K562 (cell line): ENCODE data around the gene SLC44A5. TPM values are rescaled to one million over a fixed set of nuclear protein-coding genes. Genes with fewer than 3 reads are reported as not detected.

ENCODE experiments used
- EWSR1 ChIP-seq: fragments of 450-650 bp; IDR thresholded peaks from 2 replicates; pipeline ENCODE4 v1.6.1; 2018; ENCODE audit warnings: borderline replicate concordance, mild to moderate bottlenecking, low read depth, moderate library complexity; ENCODE audit not compliant: partially characterized antibody
- NFXL1 ChIP-seq: fragments of 450-650 bp; formaldehyde crosslinking; IDR thresholded peaks from 2 replicates; pipeline ENCODE4 v1.4.0; 2021; ENCODE audit warnings: mild to moderate bottlenecking
- NR4A1 ChIP-seq, 2 experiments: fragments of 250-450 bp in 1 of 2; fragments of 450-650 bp in 1 of 2; sonication (Bioruptor Pico) in 1 of 2; IDR thresholded peaks; 2 replicates each; pipeline versions ENCODE4 v1.4.0 to v1.6.1; 2016 to 2020; ENCODE audit warnings: mild to moderate bottlenecking in 2 of 2, missing compliant biosample characterization in 1 of 2, missing genetic modification characterization in 1 of 2, moderate library complexity in 1 of 2
- PCBP1 ChIP-seq: fragments of 200-400 bp; formaldehyde crosslinking; IDR thresholded peaks from 2 replicates; pipeline ENCODE4 v1.6.1; 2018; ENCODE audit warnings: mild to moderate bottlenecking, low read depth, low read length; ENCODE audit not compliant: poor library complexity, severe bottlenecking
- ZFPM2 ChIP-seq: fragments of 250-450 bp; sonication (Bioruptor Pico); IDR thresholded peaks from 2 replicates; pipeline ENCODE4 v1.5.1; 2022; ENCODE audit warnings: mild to moderate bottlenecking
- polyA plus RNA-seq, 8 experiments: library from polyadenylated mRNA; depleted of rRNA in 4 of 8; stranded (reverse) in 5 of 8; unstranded in 3 of 8; fragments of >200 nt; fragmentation: Nextera tagmentation in 2 of 8; fragmentation: Illumina TruSeq in 1 of 8; extraction: Ambion mirVana in 2 of 8; extraction: Trizol in 1 of 8; gene quantifications; 2 replicates each; pipeline versions ENCODE4 v1.2.1 to v1.2.3, GENCODE V29; 2011 to 2014; ENCODE audit warnings: inconsistent platforms in 1 of 8, missing spikeins in 1 of 8
- total RNA-seq, 7 experiments: library from RNA; depleted of rRNA in 6 of 7; stranded (reverse); fragments of >200 nt in 6 of 7; fragmentation: Illumina TruSeq in 2 of 7; extraction: Trizol in 2 of 7; gene quantifications; 2 replicates each; pipeline versions ENCODE4 v1.2.1 to v1.2.3, GENCODE V29; 2011 to 2021; ENCODE audit warnings: low replicate concordance in 1 of 7
- TF ChIP-seq, protein P1 (sequence below): sonication (generic); formaldehyde crosslinking; IDR thresholded peaks from 2 replicates; pipeline ENCODE4 v1.8.1; 2022; ENCODE audit warnings: missing genetic modification reagents
- TF ChIP-seq, protein P2 (sequence below): fragments of 250-450 bp; sonication (Bioruptor Pico); IDR thresholded peaks from 2 replicates; pipeline ENCODE4 v1.5.0; 2021; ENCODE audit warnings: mild to moderate bottlenecking, moderate library complexity

Gene SLC44A5
- total and polyA plus RNA-seq, 9 of the 15 experiments (the other 6 are each of a cell fraction or from before 2014, with no cell fraction given): 1.2 to 10.1 (median 3.2) TPM

DNA sequence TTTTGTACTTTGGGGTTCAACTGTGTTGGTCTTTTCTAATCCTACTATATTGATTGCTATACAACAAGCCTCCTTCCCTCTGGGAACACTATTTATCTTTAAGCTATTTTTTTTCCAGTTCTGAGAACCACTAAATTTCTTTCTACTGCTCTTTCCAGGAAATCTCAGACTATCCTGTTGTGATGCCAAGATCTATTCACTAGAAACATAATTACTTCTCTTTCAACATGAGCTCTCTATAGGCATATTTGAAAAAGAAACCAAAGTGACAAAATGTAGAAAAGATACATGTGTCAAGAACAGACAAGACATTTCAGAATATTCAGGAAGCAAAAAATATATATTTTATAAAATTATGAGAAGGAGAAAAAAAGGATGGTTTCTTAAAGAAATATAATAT, 82.9 kb downstream of the SLC44A5 start (continued):
- TF ChIP-seq, protein P1, sequence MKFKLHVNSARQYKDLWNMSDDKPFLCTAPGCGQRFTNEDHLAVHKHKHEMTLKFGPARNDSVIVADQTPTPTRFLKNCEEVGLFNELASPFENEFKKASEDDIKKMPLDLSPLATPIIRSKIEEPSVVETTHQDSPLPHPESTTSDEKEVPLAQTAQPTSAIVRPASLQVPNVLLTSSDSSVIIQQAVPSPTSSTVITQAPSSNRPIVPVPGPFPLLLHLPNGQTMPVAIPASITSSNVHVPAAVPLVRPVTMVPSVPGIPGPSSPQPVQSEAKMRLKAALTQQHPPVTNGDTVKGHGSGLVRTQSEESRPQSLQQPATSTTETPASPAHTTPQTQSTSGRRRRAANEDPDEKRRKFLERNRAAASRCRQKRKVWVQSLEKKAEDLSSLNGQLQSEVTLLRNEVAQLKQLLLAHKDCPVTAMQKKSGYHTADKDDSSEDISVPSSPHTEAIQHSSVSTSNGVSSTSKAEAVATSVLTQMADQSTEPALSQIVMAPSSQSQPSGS (CRISPR knock-in tag): no peak
- TF ChIP-seq PCBP1 (no peak), NR4A1 (CRISPR knock-in tag; IDR thresholded peaks at IDR 0.05) (no peak), NR4A1 (tag; IDR thresholded peaks at IDR 0.05) (no peak), NFXL1 (CRISPR knock-in tag) (no peak), EWSR1 (no peak), ZFPM2 (CRISPR knock-in tag) (no peak)
- TF ChIP-seq, protein P2, sequence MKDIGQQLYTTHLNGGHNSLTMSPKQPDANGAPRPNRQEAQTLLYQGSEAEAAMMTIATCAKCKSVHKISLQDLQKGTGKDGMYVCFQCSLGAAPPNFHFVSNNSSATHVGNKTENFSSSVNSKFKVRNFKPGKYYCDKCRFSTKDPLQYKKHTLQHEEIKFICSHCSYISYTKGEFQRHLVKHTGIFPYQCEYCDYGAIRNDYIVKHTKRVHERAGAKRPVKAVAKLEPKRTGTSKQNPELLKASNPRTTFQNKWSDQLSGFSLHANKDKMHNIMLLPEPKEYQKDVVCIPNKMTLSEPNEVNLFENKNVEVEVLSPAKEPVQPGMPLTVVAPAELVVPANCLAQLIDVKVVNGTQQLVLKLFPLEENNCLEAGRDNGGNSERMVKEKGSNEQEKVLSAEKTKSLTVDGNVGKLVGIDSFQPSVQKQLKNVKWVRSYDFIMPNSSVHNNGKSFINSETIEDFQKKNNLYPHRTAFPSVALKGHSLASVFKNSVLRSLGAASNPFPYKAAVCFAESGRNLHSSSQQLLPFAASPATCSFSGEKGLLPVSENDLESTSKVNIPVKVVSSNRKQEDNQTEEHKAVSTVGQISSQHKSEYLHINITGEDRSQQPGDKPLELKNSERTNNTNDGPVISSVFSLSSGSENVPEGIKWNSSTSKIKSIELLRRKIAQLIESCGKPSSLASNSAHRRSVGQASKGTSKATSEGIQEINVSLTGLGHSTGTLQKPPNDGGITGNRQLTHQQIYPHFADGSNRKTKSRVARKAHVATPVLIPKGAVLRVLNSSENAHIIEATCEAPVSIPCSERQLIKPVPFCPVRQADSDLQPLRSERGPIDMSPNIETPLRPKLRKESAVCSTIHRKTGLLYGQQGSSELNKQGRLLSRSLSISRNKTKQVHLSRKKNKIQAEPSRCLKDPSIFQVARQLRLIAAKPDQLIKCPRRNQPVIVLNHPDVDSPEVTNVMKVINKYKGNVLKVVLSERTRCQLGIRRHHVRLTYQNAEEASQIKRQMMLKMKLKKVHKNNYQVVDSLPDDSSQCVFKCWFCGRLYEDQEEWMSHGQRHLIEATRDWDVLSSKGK (CRISPR knock-in tag): no peak
